Activated CD4-positive, alpha-beta T cell treated with anti-CD3 and anti-CD28 coated beads, Interleukin-2, amount 10 ng/mL, durations not matched to agents 24 days and 14 days (primary cell): ENCODE results near the gene FANK1. TPM values are rescaled to one million over a fixed set of nuclear protein-coding genes. Genes with fewer than 3 reads are reported as not detected.
"Not testable (repeated sequence)": the region's sequence is repeated elsewhere in the genome, so short reads cannot be mapped to it uniquely, and the experiment has no call there.

Experiments used
- DNase-seq: peaks from one replicate; pipeline ENCODE4 v3.0.0; 2022
- H3K27ac Mint-ChIP-seq: one replicate; pipeline ENCODE4 v1.8.0; 2022; ENCODE audit warnings: mild to moderate bottlenecking, mixed read lengths
- H3K27me3 Mint-ChIP-seq: one replicate; pipeline ENCODE4 v1.8.0; 2022; ENCODE audit warnings: mixed read lengths
- H3K36me3 Mint-ChIP-seq: one replicate; pipeline ENCODE4 v1.8.0; 2022; ENCODE audit warnings: low read depth, mild to moderate bottlenecking, mixed read lengths
- H3K4me1 Mint-ChIP-seq: one replicate; pipeline ENCODE4 v1.8.0; 2021; ENCODE audit warnings: mixed read lengths
- H3K4me3 Mint-ChIP-seq: one replicate; pipeline ENCODE4 v1.8.0; 2022; ENCODE audit warnings: mild to moderate bottlenecking, moderate library complexity, mixed read lengths
- H3K9me3 Mint-ChIP-seq: one replicate; pipeline ENCODE4 v1.8.0; 2021; ENCODE audit warnings: mixed read lengths
- intact Hi-C: fragments of 100-400 bp; cut with micrococcal nuclease; formaldehyde crosslinking; loops from one replicate; pipeline ENCODE4 v1.15.1; 2023
- total RNA-seq: library from RNA; stranded (reverse); gene quantifications from 2 replicates; pipeline ENCODE4 v1.2.3, GENCODE V29; 2022

The FANK1 gene
- total RNA-seq, 1 donor from 2014 or later: not detected

- H3K36me3 Mint-ChIP-seq, H3K27me3 Mint-ChIP-seq, H3K9me3 Mint-ChIP-seq, H3K4me1 Mint-ChIP-seq, H3K4me3 Mint-ChIP-seq, intact Hi-C loops, DNase-seq, H3K27ac Mint-ChIP-seq: not testable (repeated sequence)
These were observed 6.8 kb downstream of the FANK1 start for GRCh38 chr10:125903135-125903640.

GRCh38 chr10:125905069-125905994 lies 9.0 kb downstream of the FANK1 start:
- H3K27me3 Mint-ChIP-seq, H3K27ac Mint-ChIP-seq, H3K4me3 Mint-ChIP-seq, H3K36me3 Mint-ChIP-seq, DNase-seq, H3K9me3 Mint-ChIP-seq, H3K4me1 Mint-ChIP-seq, intact Hi-C loops: not testable (repeated sequence)

GRCh38 chr10:125907598-125907997 lies 11.2 kb downstream of the FANK1 start:
- H3K27me3 Mint-ChIP-seq, DNase-seq, H3K36me3 Mint-ChIP-seq, H3K27ac Mint-ChIP-seq, H3K4me1 Mint-ChIP-seq, H3K4me3 Mint-ChIP-seq, intact Hi-C loops, H3K9me3 Mint-ChIP-seq: not testable (repeated sequence)

- H3K27me3 Mint-ChIP-seq, H3K36me3 Mint-ChIP-seq, intact Hi-C loops, DNase-seq, H3K9me3 Mint-ChIP-seq, H3K27ac Mint-ChIP-seq, H3K4me1 Mint-ChIP-seq, H3K4me3 Mint-ChIP-seq: not testable (repeated sequence)
These were observed 12.4 kb downstream of the FANK1 start for GRCh38 chr10:125908813-125909212.

- H3K4me3 Mint-ChIP-seq, H3K9me3 Mint-ChIP-seq, H3K27me3 Mint-ChIP-seq, intact Hi-C loops, H3K36me3 Mint-ChIP-seq, DNase-seq, H3K27ac Mint-ChIP-seq, H3K4me1 Mint-ChIP-seq: not testable (repeated sequence)
These were observed 13.1 kb downstream of the FANK1 start for GRCh38 chr10:125909491-125909890.

- peaks cover 2% of the 10 kb centered on the region for H3K27me3 Mint-ChIP-seq
- intact Hi-C loops: no loop called here
- H3K9me3 Mint-ChIP-seq: no peaks in the 10 kb centered on the region
- DNase-seq: no peak
- no peaks in the 10 kb centered on the region for H3K36me3 Mint-ChIP-seq
- H3K4me1 Mint-ChIP-seq: no peaks in the 10 kb centered on the region
- no peak overlapping the region for H3K4me3 Mint-ChIP-seq
- no peak overlapping the region for H3K27ac Mint-ChIP-seq
These were observed 14.8 kb downstream of the FANK1 start for GRCh38 chr10:125911145-125911544.

GRCh38 chr10:125911990-125912389 lies 15.6 kb downstream of the FANK1 start:
- intact Hi-C loops: no loop called here
- H3K27me3 Mint-ChIP-seq: peaks cover 2% of the 10 kb centered on the region
- no peaks in the 10 kb centered on the region for H3K9me3 Mint-ChIP-seq
- no peaks in the 10 kb centered on the region for H3K36me3 Mint-ChIP-seq
- H3K4me3 Mint-ChIP-seq: no peak overlapping the region
- no peak overlapping the region for H3K27ac Mint-ChIP-seq
- no peaks in the 10 kb centered on the region for H3K4me1 Mint-ChIP-seq
- DNase-seq: no peak

GRCh38 chr10:125913277-125913676 lies 16.9 kb downstream of the FANK1 start:
- intact Hi-C loops, H3K36me3 Mint-ChIP-seq, H3K4me1 Mint-ChIP-seq, H3K27ac Mint-ChIP-seq, H3K4me3 Mint-ChIP-seq, H3K9me3 Mint-ChIP-seq, H3K27me3 Mint-ChIP-seq, DNase-seq: not testable (repeated sequence)

- Mint-ChIP-seq H3K27ac (no peak overlapping the region), H3K9me3 (no peaks in the 10 kb centered on the region), H3K4me3 (no peak overlapping the region), H3K4me1 (no peaks in the 10 kb centered on the region), H3K27me3 (no peaks in the 10 kb centered on the region), H3K36me3 (no peaks in the 10 kb centered on the region)
- intact Hi-C loops: no loop called here
- no peak for DNase-seq
These were observed 20.6 kb downstream of the FANK1 start for GRCh38 chr10:125916977-125917376.

GRCh38 chr10:125917704-125918361 lies 21.5 kb downstream of the FANK1 start:
- H3K27ac Mint-ChIP-seq, DNase-seq, H3K4me1 Mint-ChIP-seq, H3K27me3 Mint-ChIP-seq, intact Hi-C loops, H3K4me3 Mint-ChIP-seq, H3K9me3 Mint-ChIP-seq, H3K36me3 Mint-ChIP-seq: not testable (repeated sequence)

- H3K4me3 Mint-ChIP-seq, DNase-seq, H3K27ac Mint-ChIP-seq, intact Hi-C loops, H3K9me3 Mint-ChIP-seq, H3K27me3 Mint-ChIP-seq, H3K36me3 Mint-ChIP-seq, H3K4me1 Mint-ChIP-seq: not testable (repeated sequence)
These were observed 25.4 kb downstream of the FANK1 start for GRCh38 chr10:125921643-125922306.

GRCh38 chr10:125925262-125925834 lies 29.0 kb downstream of the FANK1 start:
- no peaks in the 10 kb centered on the region for H3K27me3 Mint-ChIP-seq
- peak; percentile 4 for DNase-seq
- no peaks in the 10 kb centered on the region for H3K4me1 Mint-ChIP-seq
- H3K9me3 Mint-ChIP-seq: no peaks in the 10 kb centered on the region
- intact Hi-C loops: no loop called here
- H3K27ac Mint-ChIP-seq: no peak overlapping the region
- H3K4me3 Mint-ChIP-seq: no peak overlapping the region
- H3K36me3 Mint-ChIP-seq: no peaks in the 10 kb centered on the region

- H3K36me3 Mint-ChIP-seq: no peaks in the 10 kb centered on the region
- DNase-seq: peak; percentile 39
- H3K9me3 Mint-ChIP-seq: no peaks in the 10 kb centered on the region
- H3K4me1 Mint-ChIP-seq: no peaks in the 10 kb centered on the region
- no peak overlapping the region for H3K4me3 Mint-ChIP-seq
- H3K27me3 Mint-ChIP-seq: no peaks in the 10 kb centered on the region
- intact Hi-C loops: no loop called here
- no peak overlapping the region for H3K27ac Mint-ChIP-seq
These were observed 29.9 kb downstream of the FANK1 start for GRCh38 chr10:125926247-125926646.

GRCh38 chr10:125927265-125927664 lies 30.9 kb downstream of the FANK1 start:
- H3K4me1 Mint-ChIP-seq, H3K4me3 Mint-ChIP-seq, H3K9me3 Mint-ChIP-seq, H3K27ac Mint-ChIP-seq, DNase-seq, intact Hi-C loops, H3K27me3 Mint-ChIP-seq, H3K36me3 Mint-ChIP-seq: not testable (repeated sequence)
